HFFc6 (cell line): ENCODE measurements around the gene SLC19A1. TPM values are rescaled to one million over a fixed set of nuclear protein-coding genes. Genes with fewer than 3 reads are reported as not detected.

Experiments used
- DNase-seq: peaks from one replicate; pipeline ENCODE4 v3.0.0-alpha.2; 2018
- H3K27ac Mint-ChIP-seq: 2 replicates; pipeline ENCODE4 v1.8.0; 2020; ENCODE audit warnings: mild to moderate bottlenecking, mixed read lengths
- H3K27me3 Mint-ChIP-seq: 2 replicates; pipeline ENCODE4 v1.8.0; 2021; ENCODE audit warnings: mild to moderate bottlenecking, moderate library complexity, mixed read lengths; ENCODE audit not compliant: insufficient read depth
- H3K36me3 Mint-ChIP-seq: 2 replicates; pipeline ENCODE4 v1.8.0; 2021; ENCODE audit warnings: low read depth, mixed read lengths
- H3K4me1 Mint-ChIP-seq: 2 replicates; pipeline ENCODE4 v1.8.0; 2020; ENCODE audit warnings: low read depth, mixed read lengths
- H3K4me3 Mint-ChIP-seq: 2 replicates; pipeline ENCODE4 v1.8.0; 2020; ENCODE audit warnings: mild to moderate bottlenecking, moderate library complexity, mixed read lengths
- H3K9me3 Mint-ChIP-seq: 2 replicates; pipeline ENCODE4 v1.8.0; 2020; ENCODE audit warnings: mild to moderate bottlenecking, mixed read lengths
- CTCF ChIP-seq: fragments of 200-600 bp; sonication (generic); IDR thresholded peaks from 2 replicates; pipeline ENCODE4 v1.5.0; 2021; ENCODE audit warnings: antibody characterized with exemption, mild to moderate bottlenecking
- total RNA-seq, 6 experiments: library from RNA; stranded (reverse); fragmentation: NEBNext Ultra II Directional; extraction: Animal tissue kit (Norgen Biotek cat#: 25700); gene quantifications; 2 replicates in 1 of 6; 3 replicates in 5 of 6; pipeline ENCODE4 v1.2.3, GENCODE V29; 2021

SLC19A1 gene
- total RNA-seq, 6 experiments from 2014 or later: 12.3 to 15.9 (median 14.6) TPM

- no peaks in the 10 kb centered on the region for H3K27me3 Mint-ChIP-seq
Observed at GRCh38 chr21:45539046-45539795, 3.0 kb downstream of the SLC19A1 start.

GRCh38 chr21:45538381-45539045 lies 3.7 kb downstream of the SLC19A1 start:
- Mint-ChIP-seq H3K9me3 (no peaks in the 10 kb centered on the region), H3K36me3 (no peaks in the 10 kb centered on the region), H3K27me3 (no peaks in the 10 kb centered on the region), H3K4me1 (no peaks in the 10 kb centered on the region), H3K27ac (no peak overlapping the region), H3K4me3 (no peak overlapping the region)
- no peak for DNase-seq
- no peak for TF ChIP-seq CTCF

More at GRCh38 chr21:45539046-45539795, 3.0 kb downstream of the SLC19A1 start:
- DNase-seq: no peak
- Mint-ChIP-seq H3K27ac (no peak overlapping the region), H3K4me3 (no peak overlapping the region), H3K9me3 (no peaks in the 10 kb centered on the region), H3K36me3 (no peaks in the 10 kb centered on the region), H3K4me1 (no peaks in the 10 kb centered on the region)
- no peak for TF ChIP-seq CTCF

GRCh38 chr21:45537746-45538291 lies 4.4 kb downstream of the SLC19A1 start:
- DNase-seq: no peak

GRCh38 chr21:45537111-45537745 lies 5.0 kb downstream of the SLC19A1 start:
- Mint-ChIP-seq H3K9me3 (no peaks in the 10 kb centered on the region), H3K27ac (no peak overlapping the region), H3K4me1 (no peaks in the 10 kb centered on the region), H3K36me3 (no peaks in the 10 kb centered on the region; the same call in 1 of the 2 replicates), H3K27me3 (no peaks in the 10 kb centered on the region), H3K4me3 (no peak overlapping the region)
- TF ChIP-seq CTCF: no peak
- DNase-seq: no peak

More at GRCh38 chr21:45537746-45538291, 4.4 kb downstream of the SLC19A1 start:
- Mint-ChIP-seq H3K9me3 (no peaks in the 10 kb centered on the region), H3K27me3 (no peaks in the 10 kb centered on the region), H3K27ac (no peak overlapping the region), H3K4me1 (no peaks in the 10 kb centered on the region), H3K4me3 (no peak overlapping the region), H3K36me3 (no peaks in the 10 kb centered on the region)
- no peak for TF ChIP-seq CTCF

GRCh38 chr21:45536301-45537081 lies 5.7 kb downstream of the SLC19A1 start:
- no peaks in the 10 kb centered on the region for H3K4me1 Mint-ChIP-seq
- H3K27me3 Mint-ChIP-seq: no peaks in the 10 kb centered on the region
- H3K4me3 Mint-ChIP-seq: no peak overlapping the region
- no peak for TF ChIP-seq CTCF
- H3K27ac Mint-ChIP-seq: no peak overlapping the region
- H3K36me3 Mint-ChIP-seq: no peaks in the 10 kb centered on the region; the same call in 1 of the 2 replicates
- no peak for DNase-seq
- no peaks in the 10 kb centered on the region for H3K9me3 Mint-ChIP-seq
